Pulmonary artery endothelial cell (primary cell): ENCODE measurements around the gene MSX1. TPM values are rescaled to one million over a fixed set of nuclear protein-coding genes. Genes with fewer than 3 reads are reported as not detected.

ENCODE experiments used
- DNase-seq: peaks from one replicate; pipeline ENCODE4 v3.0.0-alpha.2; 2011; ENCODE audit warnings: low read depth, low spot score
- total RNA-seq: library from RNA; depleted of rRNA; stranded (reverse); fragments of >200 nt; gene quantifications from 2 replicates; pipeline ENCODE4 v1.2.3, GENCODE V29; 2014

The MSX1 gene
- total RNA-seq, 1 donor from 2014 or later, result 2.7 TPM

GRCh38 chr4:4868758-4869723 is 9.6 kb downstream of the MSX1 start:
- DNase-seq, result no peak

DNA sequence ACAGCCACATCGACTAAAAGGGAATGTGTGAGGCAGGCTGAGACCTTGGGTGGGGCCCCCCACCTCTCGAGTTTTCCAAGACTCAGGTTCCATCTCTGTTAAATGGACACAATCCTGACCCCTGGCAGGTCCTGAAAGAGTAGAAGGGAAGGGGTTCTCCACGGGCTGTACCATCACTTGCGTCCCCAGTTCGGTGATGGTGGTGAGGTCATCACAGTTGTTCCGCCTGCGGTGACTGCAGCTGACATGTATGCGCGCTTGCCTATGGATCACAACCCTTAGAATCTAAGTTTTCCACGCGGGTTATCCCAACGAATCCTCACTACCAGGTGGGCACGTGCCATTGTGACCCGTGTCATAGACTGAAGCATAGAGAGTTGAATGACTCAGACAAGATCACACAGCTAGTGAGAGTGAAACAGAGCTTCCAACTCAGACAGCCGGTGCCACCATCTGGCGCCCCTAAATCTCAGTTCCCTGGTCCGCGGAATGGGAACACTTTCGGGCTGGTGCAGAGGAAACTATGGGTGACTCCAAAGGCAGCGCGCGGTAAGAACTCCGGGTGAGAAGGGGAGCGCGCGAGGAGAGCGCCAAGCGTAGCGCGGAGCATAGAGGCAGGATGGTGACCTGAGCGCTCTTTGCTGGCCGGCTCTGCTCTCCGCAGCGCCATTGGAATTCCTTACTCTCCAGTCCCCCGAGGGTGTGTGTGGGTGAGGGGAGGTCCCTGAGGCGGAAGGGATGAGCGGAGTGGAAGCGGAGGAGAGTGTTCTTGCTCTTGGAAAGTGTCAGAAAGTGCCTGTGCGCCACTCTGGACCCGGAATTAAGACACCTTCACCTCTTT is 10.5 kb downstream of the MSX1 start:
- DNase-seq, result no peak

GRCh38 chr4:4870576-4871241 is 11.2 kb downstream of the MSX1 start:
- DNase-seq, result no peak

DNA sequence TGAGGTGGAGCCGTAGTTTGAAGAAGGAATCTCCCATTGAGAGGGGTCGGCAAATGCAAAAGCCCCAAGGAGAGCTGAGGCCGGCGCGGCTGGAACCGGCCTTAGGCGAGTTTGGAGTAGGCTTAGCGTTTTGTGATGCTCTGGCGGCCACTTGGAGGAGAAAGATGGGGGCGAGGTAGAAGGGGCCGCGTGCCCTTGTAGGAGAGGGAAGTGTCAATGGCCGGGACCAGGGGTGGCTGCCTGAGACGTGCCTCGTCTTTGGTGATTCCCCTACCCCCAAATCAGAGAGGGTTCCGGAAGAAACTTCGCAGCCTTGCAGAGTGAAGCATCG is 11.7 kb downstream of the MSX1 start:
- DNase-seq, result no peak

GRCh38 chr4:4871573-4872313 is 12.3 kb downstream of the MSX1 start:
- DNase-seq, result no peak

DNA sequence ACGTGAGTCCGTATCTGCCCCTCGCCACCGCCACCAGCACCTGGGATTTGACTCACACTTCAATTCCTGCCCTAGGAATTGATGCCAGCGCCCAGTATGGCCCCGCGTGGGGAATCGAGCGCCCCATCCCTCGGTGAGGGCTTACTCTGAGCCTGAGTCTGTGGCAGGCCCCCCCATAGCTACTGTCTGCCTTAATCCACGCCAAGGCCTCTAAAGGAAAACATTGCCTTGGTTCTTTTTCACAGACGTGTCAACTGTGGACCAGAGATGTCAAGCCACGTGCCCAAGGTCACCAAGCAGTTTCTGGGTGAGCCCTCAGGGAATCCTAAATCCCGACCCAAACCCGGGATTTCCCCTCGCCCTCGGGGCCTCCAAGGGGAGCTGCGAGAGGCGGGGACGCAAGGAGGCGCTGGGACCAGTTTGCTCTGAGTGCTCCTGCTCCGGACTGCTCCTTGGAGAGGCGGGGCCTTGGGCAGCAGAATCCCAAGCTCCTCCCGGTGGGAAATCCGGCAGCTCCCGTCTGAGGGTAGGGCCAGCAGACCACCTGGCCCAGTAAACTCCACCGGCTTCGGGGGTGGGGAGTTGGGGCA is 12.9 kb downstream of the MSX1 start:
- DNase-seq, result no peak

DNA sequence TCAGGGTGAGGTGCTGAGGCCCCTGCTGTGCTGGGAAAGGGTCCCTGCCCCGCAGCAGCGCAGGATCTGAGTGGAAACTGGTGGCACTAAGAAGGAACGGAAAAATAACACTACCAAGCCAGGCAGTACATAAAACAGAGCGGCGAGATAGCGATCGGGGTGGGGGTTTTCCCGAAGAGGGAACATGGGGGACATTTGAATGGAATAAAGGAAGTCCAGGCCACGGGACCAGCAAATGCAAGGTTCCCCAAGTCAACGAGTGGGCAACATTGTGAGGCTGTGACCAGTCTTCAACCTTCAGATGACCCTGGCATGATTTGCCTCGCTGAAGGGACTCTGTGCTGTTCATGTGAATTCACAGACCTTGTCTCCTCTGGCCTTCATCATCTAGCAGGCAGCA is 13.7 kb downstream of the MSX1 start:
- no peak for DNase-seq

GRCh38 chr4:4874254-4874653 is 14.8 kb downstream of the MSX1 start:
- DNase-seq, result no peak

GRCh38 chr4:4875147-4875546 is 15.7 kb downstream of the MSX1 start:
- no peak for DNase-seq

DNA sequence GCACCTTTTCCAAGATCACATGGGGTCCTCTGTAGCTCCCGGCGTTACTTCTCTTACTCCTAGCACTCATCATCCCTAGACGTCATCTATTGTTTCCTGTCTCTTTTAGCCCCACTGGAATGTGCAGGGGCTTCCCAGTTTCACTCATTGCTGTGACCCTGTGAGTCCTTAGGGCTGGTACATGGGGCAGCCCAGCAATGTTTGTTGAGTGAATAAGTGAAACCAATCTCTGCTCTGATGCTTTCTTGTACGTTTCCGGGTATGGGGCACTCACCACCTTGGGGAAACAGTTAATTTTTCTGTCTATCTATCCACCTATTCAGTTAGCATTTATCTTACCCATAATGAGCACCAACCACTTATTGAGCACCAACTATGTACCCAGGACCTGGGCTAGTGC is 16.1 kb downstream of the MSX1 start:
- no peak for DNase-seq

GRCh38 chr4:4876945-4877661 is 17.6 kb downstream of the MSX1 start:
- no peak for DNase-seq

DNA sequence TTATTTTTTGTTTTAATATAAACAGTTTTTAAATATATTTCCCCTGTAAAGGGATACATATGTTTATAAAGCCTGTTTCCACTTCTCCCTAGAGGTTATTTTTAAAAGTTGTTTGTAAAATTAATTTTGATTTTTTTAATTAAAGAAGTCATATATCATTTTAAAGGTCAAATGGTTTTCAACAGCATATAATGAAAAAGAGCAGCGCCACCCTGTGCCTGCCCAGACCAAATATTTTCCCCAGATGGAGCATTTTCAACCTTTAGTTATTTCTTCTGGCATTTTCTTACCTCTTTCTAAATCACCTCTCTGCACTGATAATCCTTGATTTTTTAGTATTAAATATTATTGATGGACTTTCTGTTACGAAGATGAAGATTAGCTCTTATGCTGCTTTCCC is 21.0 kb downstream of the MSX1 start:
- no peak for DNase-seq

GRCh38 chr4:4881432-4881831 is 22.0 kb downstream of the MSX1 start:
- DNase-seq, result no peak

- no peak for DNase-seq
Observed at GRCh38 chr4:4884611-4885010, 25.1 kb downstream of the MSX1 start.

DNA sequence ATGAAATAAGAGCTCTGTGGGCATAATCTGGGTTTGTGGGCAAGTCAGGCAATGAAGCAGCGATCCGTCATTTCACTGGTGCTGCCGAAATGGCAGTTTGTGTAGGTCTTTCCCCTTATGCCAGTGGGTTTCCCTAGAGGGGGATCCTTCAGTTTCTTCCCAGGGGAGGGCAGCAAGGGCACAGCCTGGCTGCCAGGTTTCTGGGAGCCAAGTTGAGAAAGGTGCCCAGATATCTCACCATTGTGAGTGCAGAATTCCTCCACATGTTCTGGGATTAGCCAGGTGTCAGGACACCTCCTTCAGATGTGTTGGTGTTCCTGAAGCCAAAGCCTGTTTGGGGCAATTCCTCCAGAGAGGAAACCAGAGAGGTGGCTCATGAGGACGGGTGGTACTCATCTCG is 28.0 kb downstream of the MSX1 start:
- no peak for DNase-seq

- no peak for DNase-seq
Observed at GRCh38 chr4:4888695-4889094, 29.2 kb downstream of the MSX1 start.

GRCh38 chr4:4889781-4890180 is 30.3 kb downstream of the MSX1 start:
- no peak for DNase-seq

- no peak for DNase-seq
Observed at GRCh38 chr4:4890574-4891255, 31.2 kb downstream of the MSX1 start.

- DNase-seq, result no peak
Observed at GRCh38 chr4:4893721-4894120, 34.3 kb downstream of the MSX1 start.
